Upper lobe of left lung (tissue), 6 donors: ENCODE data around the gene SERTM1. TPM values are rescaled to one million over a fixed set of nuclear protein-coding genes. Genes with fewer than 3 reads are reported as not detected.
A peak's percentile ranks its signal among the peaks of the same experiment; 100 is the strongest.

Experiments
- ATAC-seq, 2 donors: fragments of 200-7000 bp; cut with Tn5 transposase; one replicate each; pipeline ENCODE4 v1.9.1; 2022; ENCODE audit warnings: mild to moderate bottlenecking in 2 of 2, moderate library complexity in 2 of 2; ENCODE audit not compliant: low FRiP score in 2 of 2
- DNase-seq, 2 donors: peaks; one replicate each; pipeline ENCODE4 v3.0.0-alpha.2; 2019 to 2020
- H3K27ac ChIP-seq, 4 donors: fragments of 200-600 bp; sonication (generic); one replicate each; pipeline ENCODE4 v1.5.1; 2016 to 2019
- H3K27me3 ChIP-seq, 4 donors: fragments of 200-600 bp; sonication (generic); one replicate each; pipeline ENCODE4 v1.5.1; 2017 to 2019
- H3K36me3 ChIP-seq, 4 donors: fragments of 200-600 bp; sonication (generic); one replicate each; pipeline ENCODE4 v1.5.1; 2016 to 2019
- H3K4me1 ChIP-seq, 4 donors: fragments of 200-600 bp; sonication (generic); one replicate each; pipeline ENCODE4 v1.5.1; 2018 to 2019
- H3K4me3 ChIP-seq, 4 donors: fragments of 200-600 bp; sonication (generic); one replicate each; pipeline ENCODE4 v1.5.1; 2017 to 2019; ENCODE audit warnings: mild to moderate bottlenecking in 2 of 4, moderate library complexity in 1 of 4
- H3K9me3 ChIP-seq, 4 donors: fragments of 200-600 bp; sonication (generic); one replicate each; pipeline ENCODE4 v1.5.1; 2018 to 2019
- EP300 ChIP-seq, 4 donors: sonication (generic); formaldehyde crosslinking; IDR thresholded peaks; one replicate each; pipeline ENCODE4 v1.5.1; 2017; ENCODE audit warnings: antibody characterized with exemption in 4 of 4, control low read depth in 2 of 4
- POLR2A ChIP-seq, 4 donors: fragments of 450-650 bp; IDR thresholded peaks; one replicate each; pipeline ENCODE4 v1.5.1; 2016 to 2017; ENCODE audit warnings: antibody characterized with exemption in 4 of 4, mild to moderate bottlenecking in 2 of 4
- POLR2AphosphoS5 ChIP-seq, 2 donors: sonication (generic); formaldehyde crosslinking; IDR thresholded peaks; one replicate each; pipeline ENCODE4 v1.5.1; 2017; ENCODE audit warnings: antibody characterized with exemption in 2 of 2
- WGBS, 2 donors: methylation state at CpG; one replicate each; pipeline ENCODE4 v1.1.5; 2017 to 2018; 5-methylcytosine and 5-hydroxymethylcytosine counted together
- total RNA-seq, 6 donors: library from RNA; depleted of rRNA in 4 of 6; stranded (reverse); fragments of >200 nt in 4 of 6; gene quantifications; one replicate each; pipeline versions ENCODE4 v1.1.0 to v1.2.1, GENCODE V29; 2016 to 2021
- TF ChIP-seq, protein P1 (sequence below), 6 experiments: fragments of 450-650 bp in 4 of 6; fragments of 200-600 bp in 2 of 6; sonication (generic) in 2 of 6; IDR thresholded peaks; one replicate each; pipeline ENCODE4 v1.5.1; 2016 to 2019; ENCODE audit warnings: antibody characterized with exemption in 6 of 6
- donor health status: DM: no; HTN: no; CAD: no; lungs with moderate emphysema.
- donor health status: DM: no; HTN: yes; CAD: no; lungs with severe emphysema.

Gene SERTM1
- total RNA-seq, 6 donors from 2014 or later = 3.0 to 7.3 (median 3.8) TPM; not detected in 1

DNA sequence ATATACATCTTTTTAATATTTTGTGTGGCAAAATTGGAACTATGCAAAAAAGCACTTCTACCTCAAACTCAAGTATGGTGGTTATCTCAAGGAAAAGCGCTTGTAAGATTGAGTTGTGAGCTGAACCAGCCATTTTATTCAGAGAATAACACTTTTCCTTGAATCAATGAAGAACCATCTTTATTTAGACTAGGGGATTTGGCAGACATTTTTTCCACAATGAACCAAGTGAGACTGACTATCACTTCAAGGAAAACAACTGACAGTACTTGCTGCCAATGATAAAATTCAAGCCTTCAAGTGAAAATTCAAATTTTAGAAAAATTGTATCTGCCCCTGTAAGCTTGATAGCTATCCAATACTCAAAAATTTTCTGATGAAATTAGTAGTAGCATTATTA lies 23.2 kb upstream of the SERTM1 start:
- DNase-seq (no peak), ATAC-seq (no peak)
- TF ChIP-seq POLR2A (IDR thresholded peaks at IDR 0.05) (no peak), EP300 (IDR thresholded peaks at IDR 0.05) (no peak), POLR2AphosphoS5 (IDR thresholded peaks at IDR 0.05) (no peak)
- TF ChIP-seq, protein P1, sequence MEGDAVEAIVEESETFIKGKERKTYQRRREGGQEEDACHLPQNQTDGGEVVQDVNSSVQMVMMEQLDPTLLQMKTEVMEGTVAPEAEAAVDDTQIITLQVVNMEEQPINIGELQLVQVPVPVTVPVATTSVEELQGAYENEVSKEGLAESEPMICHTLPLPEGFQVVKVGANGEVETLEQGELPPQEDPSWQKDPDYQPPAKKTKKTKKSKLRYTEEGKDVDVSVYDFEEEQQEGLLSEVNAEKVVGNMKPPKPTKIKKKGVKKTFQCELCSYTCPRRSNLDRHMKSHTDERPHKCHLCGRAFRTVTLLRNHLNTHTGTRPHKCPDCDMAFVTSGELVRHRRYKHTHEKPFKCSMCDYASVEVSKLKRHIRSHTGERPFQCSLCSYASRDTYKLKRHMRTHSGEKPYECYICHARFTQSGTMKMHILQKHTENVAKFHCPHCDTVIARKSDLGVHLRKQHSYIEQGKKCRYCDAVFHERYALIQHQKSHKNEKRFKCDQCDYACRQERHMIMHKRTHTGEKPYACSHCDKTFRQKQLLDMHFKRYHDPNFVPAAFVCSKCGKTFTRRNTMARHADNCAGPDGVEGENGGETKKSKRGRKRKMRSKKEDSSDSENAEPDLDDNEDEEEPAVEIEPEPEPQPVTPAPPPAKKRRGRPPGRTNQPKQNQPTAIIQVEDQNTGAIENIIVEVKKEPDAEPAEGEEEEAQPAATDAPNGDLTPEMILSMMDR (IDR thresholded peaks at IDR 0.05) = no peak
- WGBS, 2 donors = 87 to 100% methylated on average over 1 of the region's 1 CpG
- Histone ChIP-seq H3K27ac (no peak overlapping the region), H3K36me3 (no peaks in the 10 kb centered on the region), H3K4me1 (no peaks in the 10 kb centered on the region), H3K9me3 (no peaks in the 10 kb centered on the region), H3K4me3 (no peak overlapping the region), H3K27me3 (no peaks in the 10 kb centered on the region)

DNA sequence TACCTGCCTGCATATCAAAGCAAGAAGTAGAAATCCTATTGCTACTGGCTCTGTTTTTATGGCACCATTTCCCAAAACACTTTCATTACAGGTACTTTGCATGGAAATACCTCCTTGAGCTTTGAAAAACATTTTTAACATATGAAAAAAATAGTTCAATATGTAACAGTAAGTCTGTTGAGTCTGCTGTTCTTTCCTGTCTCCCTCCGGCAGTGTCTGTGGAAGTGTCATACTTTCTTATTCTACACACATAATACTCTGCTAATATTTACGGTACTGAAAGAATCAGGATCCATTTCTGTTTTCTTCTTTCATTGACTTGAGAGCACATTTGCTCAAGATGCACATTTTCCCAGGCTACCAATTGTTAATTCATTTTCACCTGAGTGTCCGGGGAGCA lies 8.2 kb upstream of the SERTM1 start:
- 80 to 83% methylated on average over 3 of the region's 3 CpGs for WGBS, 2 donors
- H3K36me3 ChIP-seq = no peaks in the 10 kb centered on the region
- ATAC-seq (no peak), DNase-seq (no peak)
- no peak overlapping the region for H3K4me3 ChIP-seq
- no peak for TF ChIP-seq EP300 (IDR thresholded peaks at IDR 0.05)
- TF ChIP-seq, protein P1 (IDR thresholded peaks at IDR 0.05) = no peak
- no peak for TF ChIP-seq POLR2AphosphoS5 (IDR thresholded peaks at IDR 0.05)
- TF ChIP-seq POLR2A (IDR thresholded peaks at IDR 0.05) = no peak
- H3K27ac ChIP-seq = no peak overlapping the region
- H3K27me3 ChIP-seq = no peaks in the 10 kb centered on the region
- H3K4me1 ChIP-seq = no peaks in the 10 kb centered on the region
- H3K9me3 ChIP-seq = no peaks in the 10 kb centered on the region

DNA sequence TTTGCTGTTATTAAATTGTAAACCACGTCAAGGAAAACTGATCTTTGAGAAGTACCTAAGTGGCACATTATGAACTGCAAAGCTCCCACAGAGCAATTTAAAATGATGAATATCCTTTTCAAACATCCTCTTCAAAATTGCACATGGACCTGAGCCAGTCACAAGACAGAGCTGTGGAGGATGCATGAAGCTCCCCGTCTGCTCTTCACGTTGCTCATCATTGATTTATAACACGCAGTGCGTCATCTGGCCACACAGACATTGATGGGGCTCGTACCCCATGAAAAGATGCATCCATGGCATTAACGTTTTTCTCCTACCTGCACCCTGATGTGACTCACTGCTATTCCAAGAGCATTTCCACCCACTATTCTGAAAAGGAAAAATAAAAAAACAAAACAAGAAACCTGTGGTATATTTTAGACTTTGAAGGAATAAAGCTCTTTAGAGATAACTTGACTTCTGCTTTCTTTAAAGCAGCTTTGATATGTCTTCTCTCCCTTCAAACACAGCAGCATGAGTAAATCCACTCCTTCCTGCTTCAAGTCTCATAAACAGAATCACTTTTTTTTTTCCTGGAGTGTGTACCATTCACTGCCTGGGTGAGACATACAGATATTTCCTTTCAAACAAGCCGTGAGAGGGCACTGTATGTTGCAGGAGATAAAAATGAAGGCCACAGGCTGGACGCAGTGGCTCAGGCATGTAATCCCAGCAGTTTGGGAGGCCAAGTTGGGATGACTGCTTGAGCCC lies 7.2 kb upstream of the SERTM1 start:
- TF ChIP-seq EP300 (IDR thresholded peaks at IDR 0.05) = no peak
- no peak for TF ChIP-seq POLR2A (IDR thresholded peaks at IDR 0.05)
- no peak for TF ChIP-seq POLR2AphosphoS5 (IDR thresholded peaks at IDR 0.05)
- TF ChIP-seq, protein P1 (IDR thresholded peaks at IDR 0.05) = no peak
- WGBS, 2 donors = 52 to 59% methylated on average over 9 of the region's 9 CpGs
- Histone ChIP-seq H3K27ac (no peak overlapping the region), H3K4me1 (no peaks in the 10 kb centered on the region), H3K4me3 (no peak overlapping the region), H3K9me3 (no peaks in the 10 kb centered on the region), H3K27me3 (no peaks in the 10 kb centered on the region), H3K36me3 (no peaks in the 10 kb centered on the region)
- ATAC-seq (no peak), DNase-seq (no peak)

DNA sequence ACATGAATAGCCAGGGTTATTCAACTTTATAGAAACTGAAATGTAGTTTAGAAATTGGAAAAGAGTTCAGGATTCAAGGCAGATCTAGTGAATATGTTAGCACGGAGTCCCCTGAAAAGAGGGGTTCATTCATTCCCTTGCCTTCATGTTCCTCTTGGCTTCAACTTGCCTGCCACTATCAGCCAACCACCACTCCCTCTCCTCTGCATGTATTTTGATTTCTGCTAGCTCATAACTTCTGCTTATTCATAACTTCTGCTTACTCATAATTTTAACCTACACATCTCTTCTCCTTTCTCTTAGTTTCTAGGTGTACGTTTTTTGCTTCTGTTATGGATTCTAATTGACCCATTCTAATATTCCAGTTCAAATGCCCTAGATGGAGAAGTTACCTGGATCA lies 5.5 kb upstream of the SERTM1 start:
- H3K27ac ChIP-seq = no peak overlapping the region
- H3K36me3 ChIP-seq = no peaks in the 10 kb centered on the region
- no peaks in the 10 kb centered on the region for H3K9me3 ChIP-seq
- no peak for ATAC-seq
- H3K27me3 ChIP-seq = no peaks in the 10 kb centered on the region
- TF ChIP-seq POLR2AphosphoS5 (IDR thresholded peaks at IDR 0.05) (no peak), POLR2A (IDR thresholded peaks at IDR 0.05) (no peak), EP300 (IDR thresholded peaks at IDR 0.05) (no peak)
- TF ChIP-seq, protein P1 (IDR thresholded peaks at IDR 0.05) = no peak
- no peaks in the 10 kb centered on the region for H3K4me1 ChIP-seq
- H3K4me3 ChIP-seq = no peak overlapping the region
- WGBS, 2 donors = 55 to 63% methylated on average over 2 of the region's 2 CpGs
- no peak for DNase-seq

DNA sequence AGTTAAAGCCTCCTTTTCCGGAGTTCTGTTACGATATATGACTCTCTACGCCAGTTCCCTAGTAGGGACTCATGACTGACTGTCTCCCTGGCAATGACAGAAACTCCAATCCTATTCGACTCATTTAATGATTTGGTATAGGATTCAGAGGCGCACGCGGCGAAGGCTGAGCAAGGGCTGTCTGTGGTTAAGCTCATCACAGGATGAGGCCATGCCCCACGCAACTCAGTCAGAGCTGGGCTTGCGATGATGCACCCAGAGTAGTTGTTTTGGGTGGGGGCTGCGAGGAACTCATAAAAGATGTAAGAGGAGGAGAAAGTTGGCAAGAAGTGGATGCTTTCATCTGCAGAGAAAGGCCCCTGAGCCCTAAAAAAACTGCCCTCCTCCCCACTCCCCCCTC lies 468 bp upstream of the SERTM1 start:
- DNase-seq = no peak
- Histone ChIP-seq H3K27me3 (peaks cover 0 to 13% (median 5%) of the 10 kb centered on the region in 4 donors), H3K4me3 (peak overlapping the region in 3 of 4 donors; percentile 25 to 45 (median 31)), H3K4me1 (peaks cover 0 to 11% (median 4%) of the 10 kb centered on the region in 4 donors), H3K9me3 (no peaks in the 10 kb centered on the region), H3K36me3 (no peaks in the 10 kb centered on the region), H3K27ac (no peak overlapping the region)
- ATAC-seq = no peak
- TF ChIP-seq POLR2A (IDR thresholded peaks at IDR 0.05) = no peak
- TF ChIP-seq, protein P1 (IDR thresholded peaks at IDR 0.05) = no peak
- TF ChIP-seq POLR2AphosphoS5 (IDR thresholded peaks at IDR 0.05) = no peak
- TF ChIP-seq EP300 (IDR thresholded peaks at IDR 0.05) = no peak
- WGBS, 2 donors = 64 to 65% methylated on average over 9 to 11 of the region's 11 CpGs
